Measurements from ENCODE around the gene EFNA2.

Gene EFNA2

DNA sequence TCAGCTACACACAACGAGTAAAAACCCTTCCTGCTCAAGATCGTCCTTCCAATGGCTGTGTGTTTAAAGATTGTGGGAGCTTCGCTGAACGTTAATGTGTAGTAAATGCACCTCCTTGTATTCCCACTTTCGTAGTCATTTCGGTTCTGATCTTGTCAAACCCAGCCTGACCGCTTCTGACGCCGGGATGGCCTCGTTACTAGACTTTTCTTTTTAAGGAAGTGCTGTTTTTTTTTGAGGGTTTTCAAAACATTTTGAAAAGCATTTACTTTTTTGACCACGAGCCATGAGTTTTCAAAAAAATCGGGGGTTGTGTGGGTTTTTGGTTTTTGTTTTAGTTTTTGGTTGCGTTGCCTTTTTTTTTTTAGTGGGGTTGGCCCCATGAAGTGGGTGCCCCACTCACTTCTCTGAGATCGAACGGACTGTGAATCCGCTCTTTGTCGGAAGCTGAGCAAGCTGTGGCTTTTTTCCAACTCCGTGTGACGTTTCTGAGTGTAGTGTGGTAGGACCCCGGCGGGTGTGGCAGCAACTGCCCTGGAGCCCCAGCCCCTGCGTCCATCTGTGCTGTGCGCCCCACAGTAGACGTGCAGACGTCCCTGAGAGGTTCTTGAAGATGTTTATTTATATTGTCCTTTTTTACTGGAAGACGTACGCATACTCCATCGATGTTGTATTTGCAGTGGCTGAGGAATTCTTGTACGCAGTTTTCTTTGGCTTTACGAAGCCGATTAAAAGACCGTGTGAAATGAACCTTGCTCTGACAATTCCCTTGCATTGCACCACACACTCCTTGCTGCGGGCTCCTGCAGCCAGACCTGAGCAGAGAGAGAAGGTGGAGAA lies 13.0 kb upstream of the EFNA2 start:
- no peak for DNase-seq

DNA sequence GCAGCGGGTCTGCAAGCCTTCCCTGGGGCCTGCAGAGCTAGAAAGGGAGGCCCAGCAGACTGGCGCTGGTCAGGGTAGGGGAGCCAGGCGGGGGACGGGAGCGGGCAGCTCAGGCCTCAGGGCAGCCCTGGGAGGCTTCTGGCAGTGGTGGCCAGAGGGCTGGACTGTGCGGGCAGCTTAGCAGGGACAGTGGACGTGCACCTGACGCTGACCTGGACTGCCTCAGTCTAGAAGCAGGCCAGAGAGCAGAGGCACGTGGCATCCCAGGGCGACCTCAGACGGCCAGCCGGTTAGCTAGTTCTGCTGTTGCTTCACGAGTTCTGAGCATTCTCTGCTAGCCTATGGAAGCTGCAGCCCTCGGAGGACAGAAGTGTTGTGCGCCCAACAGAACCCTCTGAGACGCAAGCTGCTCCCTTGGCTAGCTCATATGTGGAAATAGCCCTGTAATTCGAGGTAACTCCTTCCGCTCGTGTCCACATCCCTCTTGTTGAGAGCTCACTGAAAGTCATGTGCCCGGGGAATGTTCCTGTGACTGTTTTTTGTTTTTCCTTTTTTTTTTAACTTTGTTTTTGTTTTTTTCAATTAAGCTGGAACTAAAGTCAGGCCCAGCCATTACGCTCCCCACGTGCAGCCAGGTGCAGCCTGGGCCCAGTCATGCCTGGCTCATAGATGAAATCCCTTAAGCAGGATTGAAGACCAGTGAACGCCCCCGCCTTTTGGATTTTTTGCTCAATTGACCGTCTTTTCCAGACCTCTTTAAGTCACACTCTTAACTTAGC lies 12.2 kb upstream of the EFNA2 start:
- no peak for DNase-seq

DNA sequence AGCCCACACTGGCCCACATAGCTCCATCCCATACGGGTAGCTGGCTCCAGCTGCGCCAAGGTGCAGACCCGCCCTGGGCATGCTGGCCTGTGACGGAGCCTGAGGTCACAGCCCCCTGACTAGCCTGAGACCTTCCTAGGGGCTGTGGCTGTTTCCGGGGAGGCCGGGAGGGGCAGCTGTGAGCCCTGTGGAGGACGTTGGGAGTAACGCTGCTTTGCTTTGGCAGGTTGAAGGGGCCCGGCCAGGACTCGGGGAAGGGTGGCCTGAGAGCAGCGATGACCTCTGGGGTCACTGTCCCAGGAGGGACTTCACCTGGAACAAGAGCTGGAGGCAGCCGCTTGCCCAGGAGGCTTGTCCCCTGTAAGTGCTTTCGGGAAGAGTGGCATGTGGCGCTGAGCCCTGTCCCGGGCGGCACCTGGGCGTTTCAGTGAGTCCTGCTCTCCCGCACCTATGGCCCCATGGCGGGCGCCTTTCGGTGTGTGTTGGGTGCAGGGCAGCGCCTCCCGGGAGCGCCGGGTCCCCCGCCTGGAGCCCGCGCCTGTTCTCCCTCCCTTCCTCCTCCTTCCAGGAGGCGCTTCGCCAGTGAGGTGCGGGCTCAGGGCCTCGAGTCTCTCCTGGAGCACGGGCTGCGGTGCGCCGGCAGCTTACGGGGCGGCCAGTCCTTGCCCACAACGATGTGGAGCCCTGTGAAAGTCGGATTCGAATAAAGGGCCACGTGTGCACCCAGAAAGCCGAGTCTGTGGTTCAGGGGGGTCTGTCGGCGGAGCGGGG lies 11.4 kb upstream of the EFNA2 start:
- DNase-seq: no peak

DNA sequence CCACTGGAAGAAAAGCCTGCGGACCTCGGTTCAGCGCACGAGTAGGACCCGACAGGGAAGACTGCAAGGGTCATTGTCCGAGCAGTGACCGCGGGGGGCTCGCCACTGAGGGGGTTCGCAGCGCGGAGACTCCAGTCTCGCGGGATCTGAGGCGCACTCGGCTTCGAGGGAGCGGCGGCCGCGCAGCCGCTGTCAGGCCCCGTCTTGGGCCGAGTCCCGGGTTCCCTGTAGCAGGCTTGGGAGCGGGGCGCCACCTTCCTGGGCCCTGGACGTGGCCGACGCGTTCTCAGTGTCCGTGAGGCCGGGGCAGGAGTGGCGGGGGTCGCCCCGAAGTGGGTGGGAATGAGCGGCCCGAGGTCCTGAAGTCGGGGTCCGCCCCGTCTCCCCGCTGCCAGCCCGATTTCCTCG lies 10.8 kb upstream of the EFNA2 start:
- no peak for DNase-seq

DNA sequence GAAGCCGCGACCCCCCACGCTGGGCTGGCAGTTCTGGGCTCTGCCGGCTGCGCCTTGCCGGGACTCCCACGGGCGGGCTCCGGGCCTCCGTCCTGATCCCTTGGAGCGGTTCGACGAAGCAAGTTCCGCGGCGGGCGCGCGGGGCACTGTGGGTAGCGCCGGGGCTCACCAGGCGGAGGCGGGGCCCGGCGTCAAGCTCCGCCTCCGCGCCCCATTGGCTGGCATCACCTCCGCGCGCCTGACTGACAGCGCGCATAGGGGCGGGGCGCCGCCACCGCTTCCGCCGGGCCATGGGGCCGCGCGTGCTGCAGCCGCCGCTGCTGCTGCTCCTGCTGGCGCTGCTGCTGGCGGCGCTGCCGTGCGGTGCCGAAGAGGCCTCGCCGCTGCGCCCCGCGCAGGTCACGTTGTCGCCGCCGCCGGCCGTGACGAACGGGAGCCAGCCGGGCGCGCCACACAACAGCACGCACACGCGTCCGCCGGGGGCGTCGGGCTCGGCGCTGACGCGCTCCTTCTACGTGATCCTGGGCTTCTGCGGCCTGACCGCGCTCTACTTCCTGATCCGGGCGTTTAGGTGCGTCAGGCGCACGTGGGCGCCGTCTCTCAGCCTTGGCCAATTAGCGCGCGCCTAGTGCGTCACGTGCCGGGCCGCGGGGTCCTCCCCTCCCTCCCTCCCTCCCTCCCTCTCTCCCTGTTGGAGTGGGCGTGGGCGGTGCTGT lies 10.3 kb upstream of the EFNA2 start, which contains the start of gene FAM174C:
Gene FAM174C, plus strand, starts transcription at position 271 of the 716 bp plus-strand sequence. Its CDS starts 20 bp downstream, at position 291.
- peak; percentile 98 for DNase-seq

DNA sequence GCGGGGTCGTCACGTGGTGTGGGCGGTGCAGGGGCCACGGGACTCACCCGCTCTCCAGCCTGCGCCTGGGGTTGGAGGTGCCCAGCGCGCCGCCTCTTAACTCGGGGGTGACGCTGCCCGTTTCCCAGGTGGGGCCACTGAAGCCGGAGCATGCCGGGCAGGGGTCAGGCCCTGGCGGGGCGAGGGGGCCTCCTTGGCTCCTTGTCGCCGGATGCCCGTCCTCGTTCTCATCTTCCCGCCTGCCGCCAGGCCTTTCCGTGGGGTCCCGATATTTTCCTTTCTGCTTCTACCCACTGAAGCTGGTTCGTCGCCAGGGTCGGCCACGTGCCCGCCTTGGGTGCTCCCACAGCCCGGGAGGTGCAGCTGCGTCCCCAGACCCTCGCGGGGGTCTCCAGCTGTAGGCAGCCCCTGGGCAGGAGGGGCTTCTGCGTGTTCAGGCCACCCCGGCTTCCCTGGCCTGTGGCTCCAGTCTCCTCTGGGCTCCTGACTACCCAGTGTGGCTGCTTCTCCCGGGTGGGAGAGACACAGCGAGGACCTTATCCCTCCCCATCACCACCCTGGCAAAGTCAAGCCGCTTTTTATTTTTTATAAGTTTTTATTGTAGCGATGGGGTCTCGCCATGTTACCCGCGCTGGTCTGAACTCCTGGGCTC lies 9.6 kb upstream of the EFNA2 start:
- DNase-seq: no peak

DNA sequence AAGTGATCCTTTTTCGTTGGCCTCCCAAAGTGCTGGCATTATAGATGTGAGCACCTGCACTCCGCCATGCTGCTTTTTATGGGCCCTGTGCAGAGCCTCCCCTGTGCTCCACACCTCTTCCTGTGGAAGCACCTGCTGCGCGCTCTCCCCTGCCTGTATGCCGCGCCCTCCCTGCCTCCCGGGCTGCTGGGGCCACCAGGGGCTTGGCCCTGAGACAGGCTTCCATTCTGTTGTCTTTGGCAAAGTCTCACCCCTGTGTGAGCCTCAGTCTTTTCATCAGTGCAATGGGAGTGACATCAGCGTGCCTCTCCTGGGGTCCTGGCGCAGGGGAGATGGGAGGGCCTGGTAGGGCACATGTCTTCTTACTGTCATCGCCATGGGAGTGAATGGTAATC lies 9.0 kb upstream of the EFNA2 start:
- no peak for DNase-seq

DNA sequence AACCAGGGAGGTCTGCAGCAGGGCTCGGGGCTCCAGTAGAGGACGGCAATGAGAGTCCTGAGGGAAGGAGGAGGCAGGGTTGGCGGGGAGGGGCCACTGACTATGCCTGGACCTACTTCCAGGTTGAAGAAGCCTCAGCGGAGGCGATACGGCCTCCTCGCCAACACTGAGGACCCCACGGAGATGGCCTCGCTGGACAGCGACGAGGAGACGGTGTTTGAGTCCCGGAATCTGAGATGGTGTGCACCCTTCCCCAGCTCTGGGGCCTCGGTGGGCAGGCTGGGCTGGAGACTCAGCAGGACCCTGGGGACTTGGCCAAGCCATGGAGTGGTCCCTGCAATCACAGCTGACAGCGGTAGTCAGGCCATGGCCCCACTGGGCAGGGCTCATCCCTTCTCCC lies 8.6 kb upstream of the EFNA2 start:
- no peak for DNase-seq

DNA sequence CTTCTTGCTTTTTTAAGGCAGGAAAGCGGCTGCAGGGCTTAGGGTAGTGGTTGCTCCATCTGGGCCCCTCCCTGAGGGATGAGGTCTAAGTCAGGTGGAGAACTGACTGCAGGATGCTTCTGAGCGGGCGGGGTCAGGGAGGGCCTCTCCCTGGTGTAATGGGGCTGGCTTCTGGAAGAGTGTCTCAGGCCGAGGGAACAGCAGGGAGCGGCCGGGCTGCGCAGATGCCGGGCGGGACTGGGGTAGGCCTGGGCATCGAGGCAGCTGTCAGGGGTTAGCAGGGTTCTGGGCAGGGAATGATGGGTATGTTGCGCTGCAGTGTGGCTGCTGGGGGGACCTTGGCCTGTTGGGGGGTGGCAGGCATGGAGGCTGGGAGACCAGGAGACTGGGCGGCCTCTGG lies 7.6 kb upstream of the EFNA2 start:
- no peak for DNase-seq

DNA sequence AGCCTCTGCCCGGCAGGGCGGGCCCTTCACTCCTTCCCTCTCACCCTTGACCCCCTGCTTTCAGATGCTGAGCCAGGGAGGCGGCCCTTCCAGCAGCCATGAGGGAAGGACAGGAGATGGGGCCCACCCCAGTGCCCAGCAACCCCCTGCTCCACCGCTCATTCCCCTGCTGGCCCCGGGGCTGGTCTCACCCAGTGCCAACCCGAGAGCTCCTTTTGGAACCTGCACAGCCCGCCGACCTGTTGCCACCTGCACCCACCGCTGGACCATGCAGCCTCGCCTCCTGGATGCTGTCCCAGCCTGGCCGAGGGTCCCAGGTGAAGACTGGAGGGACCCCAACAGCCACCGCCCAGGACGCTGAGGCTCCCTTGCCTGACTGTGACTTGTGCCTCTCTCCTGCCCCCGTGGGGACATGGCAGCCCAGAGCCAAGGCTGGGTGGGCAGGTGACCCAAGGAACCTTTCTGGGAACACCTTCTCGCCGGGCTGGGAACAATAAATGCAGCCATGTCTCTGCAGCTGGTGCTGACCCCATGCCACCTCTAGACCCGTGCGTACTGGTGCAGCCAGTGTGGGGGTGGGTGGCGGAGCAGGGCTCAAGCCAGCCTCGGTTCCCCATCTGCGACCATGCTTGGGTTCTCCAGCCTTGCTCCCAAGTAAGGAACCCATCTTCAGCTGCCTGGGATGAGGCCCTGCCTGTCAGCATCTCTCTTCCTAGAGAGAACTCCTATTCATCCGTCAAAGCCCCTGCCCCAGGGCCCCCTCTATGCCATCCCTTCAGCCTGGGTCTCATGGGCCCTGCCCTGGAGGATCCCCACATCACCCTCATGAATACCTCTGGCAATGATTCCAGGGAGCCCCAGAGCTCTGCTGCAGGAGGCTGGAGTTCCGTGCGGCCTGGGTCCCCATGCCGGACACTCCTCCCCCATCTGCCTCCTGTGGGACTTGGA lies 6.7 kb upstream of the EFNA2 start:
- DNase-seq: no peak

DNA sequence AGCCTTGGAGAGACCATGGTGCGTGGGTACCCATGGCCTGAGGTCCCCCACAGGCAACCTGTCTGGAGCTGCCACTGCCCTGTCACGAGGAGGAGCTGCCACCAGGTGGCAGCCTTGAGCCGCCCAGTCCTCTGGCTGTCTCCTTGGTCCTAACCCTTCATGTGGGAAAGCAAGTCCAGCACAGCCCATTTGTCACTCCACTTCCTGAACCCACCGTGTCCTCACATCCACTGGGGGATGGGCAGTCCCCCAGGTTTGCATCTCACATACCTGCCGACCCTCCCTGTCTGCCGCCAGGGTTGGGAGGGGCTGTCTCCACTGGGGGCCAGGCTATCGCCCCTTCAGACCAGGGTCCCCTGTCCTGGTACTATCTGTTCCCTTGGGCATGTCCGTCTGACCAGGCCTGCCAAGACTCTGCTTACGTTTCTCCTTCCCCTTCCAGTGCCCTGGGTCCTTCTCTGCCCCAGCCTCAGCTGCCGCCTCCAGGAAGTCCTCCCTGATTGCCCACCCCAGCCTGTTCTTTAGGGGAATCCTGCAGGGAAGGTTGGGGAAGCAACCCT lies 5.8 kb upstream of the EFNA2 start:
- DNase-seq: peak; percentile 43

DNA sequence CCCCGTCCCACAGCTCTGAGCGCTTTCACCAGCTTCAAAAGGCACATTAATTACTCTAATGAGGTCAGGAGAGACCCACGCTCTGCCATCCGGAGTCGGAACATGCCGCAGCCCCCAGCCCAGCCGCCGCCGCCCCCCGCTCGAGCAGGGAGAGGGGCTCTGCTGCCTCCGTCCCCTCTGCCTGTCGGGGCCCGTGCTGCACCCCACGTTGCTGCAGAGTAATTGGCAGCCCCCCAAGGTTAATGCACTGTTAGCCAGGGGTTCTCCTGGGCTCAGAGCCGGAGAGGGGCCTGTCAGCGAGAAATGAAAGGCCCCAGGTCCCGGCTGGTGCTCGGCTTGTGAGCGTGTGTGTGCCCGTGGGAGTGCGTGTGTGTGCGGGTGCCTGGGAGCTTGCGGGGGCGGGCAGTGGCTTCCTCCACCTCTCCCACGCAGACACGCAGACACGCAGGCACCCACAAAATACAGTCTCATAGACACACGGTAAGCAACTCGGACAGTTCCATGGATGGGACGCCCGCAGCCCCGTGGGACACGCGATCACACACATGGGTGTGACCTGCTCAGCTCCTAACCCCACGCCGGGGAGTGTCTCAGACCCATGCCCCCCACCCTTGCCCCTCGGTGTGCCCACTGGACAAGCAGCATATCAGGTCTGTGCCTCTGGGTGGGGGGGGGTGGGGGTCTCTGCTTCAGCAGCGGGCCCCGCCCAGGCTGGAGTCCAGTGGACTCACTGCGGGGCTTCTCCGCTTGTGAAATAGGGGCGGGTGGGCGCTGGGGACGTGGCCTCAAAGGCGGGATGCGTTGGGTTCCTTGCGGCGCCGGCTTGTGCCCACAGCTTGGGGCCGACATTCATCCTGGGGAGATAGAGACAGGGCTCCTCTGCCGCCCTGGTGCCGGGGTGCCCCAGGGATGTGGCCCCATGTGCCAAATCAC lies 4.8 kb upstream of the EFNA2 start:
- DNase-seq: no peak

DNA sequence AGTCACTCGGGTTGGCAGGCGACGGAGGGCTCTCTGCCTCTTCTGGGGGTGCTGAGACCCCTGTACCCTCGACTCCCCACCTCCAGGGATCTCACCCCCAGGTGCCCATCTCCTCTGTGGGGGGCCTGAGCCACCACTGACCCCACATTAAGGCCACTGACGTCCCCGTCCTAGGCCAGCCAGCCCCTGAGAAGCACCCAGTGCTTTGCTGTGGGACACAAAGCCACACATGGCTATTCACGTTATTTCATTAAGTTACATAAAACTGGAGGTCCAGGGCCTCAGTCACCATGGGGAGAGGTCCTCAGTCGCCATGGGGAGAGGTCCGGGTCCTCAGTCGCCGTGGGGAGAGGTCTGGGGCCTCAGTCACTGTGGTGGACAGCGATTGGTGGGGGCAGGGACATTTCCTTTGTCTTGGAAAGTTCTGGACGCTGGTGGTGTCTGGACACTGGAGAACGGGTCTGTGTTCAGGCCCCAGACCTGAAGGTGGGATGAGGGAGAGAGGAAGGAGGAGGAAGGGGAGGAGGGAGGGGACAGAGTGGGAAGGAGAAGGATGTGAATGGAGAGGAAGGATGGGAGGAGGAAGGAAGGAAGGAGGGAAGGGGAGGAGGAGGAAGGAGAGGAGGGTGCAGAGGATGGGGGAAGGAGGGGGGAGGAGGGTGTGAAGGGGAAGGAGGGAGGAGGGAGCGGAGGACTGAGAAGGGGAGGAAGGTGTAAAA lies 3.9 kb upstream of the EFNA2 start:
- no peak for DNase-seq

DNA sequence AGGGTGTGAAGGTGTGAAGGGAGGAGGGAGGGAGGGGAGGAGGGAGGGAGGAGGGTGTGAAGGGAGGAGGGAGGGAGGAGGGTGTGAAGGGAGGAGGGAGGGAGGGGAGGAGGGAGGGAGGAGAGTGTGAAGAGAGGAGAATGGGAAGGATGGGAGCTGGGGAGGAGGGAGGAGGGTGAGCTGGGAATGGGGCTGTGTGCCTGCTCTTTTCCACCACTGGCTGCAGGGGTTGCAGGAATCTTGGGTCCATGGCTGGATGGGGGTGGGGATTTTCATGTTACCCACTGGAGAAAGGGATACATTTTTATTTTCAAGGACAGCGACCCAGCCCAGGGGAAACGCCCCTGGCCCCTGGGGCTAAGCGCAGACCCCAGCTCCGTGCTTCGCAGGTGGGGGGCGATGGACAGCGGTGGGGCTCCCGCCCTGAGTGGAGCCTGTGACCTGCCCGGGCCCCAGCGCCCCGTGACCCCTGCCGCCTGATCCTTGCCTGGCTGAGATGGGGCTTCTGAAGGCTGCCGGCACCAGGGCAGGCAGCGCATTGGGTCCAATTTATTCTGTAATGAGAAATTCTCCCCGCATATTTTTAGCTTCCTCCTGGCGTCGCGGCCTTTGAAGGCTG lies 3.0 kb upstream of the EFNA2 start:
- DNase-seq: no peak

DNA sequence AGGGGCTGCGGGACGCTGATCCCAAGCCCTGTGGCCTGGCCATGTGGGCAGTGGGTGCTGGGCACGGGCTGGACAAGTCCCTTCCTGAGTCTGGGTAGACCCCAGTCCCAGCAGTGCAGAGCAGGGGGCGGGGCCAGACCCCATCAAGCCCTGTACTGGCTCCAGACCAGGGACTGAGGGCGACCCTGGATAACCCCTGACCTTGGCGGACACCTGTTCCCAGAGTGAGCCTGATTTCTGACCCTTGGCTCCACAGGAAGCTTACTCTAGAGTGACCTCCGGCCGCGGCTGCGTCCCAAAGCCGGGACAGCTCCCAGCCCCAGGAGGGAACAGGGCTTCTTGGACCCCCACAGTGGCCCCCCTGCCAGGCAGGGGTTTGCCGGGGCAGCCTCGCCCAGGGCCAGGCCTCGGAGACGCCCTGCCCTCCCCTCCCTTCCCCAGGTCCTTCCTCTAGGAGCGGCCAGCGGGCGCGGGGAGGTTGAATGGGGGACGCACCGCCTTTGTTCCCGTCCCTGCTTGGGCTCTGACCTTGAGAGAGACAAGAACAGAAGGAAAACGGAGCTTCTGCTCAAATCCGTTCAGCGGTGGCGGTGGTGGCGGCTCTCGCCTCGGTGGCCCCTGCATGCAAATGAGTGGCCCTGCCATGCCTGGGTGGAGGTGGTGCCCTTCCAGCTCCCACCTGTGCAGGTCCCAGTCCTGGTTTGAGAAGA lies 2.3 kb upstream of the EFNA2 start:
- no peak for DNase-seq

DNA sequence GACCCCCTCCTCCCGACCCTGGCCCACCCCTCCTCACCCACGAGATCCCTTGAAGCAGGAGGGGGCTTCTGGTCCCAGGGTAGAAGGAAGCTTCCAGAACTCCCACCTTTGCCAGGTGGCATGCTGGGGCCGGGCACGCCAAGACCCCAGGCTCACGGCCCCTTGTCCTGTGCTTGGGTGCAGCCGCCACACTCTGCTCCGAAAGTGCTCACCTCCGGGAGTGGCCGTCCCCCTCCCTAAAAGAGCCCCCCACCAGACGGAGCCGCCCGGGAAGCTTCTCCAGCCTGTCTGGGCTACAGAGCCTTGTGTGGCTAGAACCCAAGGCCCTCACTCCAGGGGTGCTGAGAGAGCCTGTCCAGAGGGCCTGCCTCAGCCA lies 1.8 kb upstream of the EFNA2 start:
- no peak for DNase-seq

DNA sequence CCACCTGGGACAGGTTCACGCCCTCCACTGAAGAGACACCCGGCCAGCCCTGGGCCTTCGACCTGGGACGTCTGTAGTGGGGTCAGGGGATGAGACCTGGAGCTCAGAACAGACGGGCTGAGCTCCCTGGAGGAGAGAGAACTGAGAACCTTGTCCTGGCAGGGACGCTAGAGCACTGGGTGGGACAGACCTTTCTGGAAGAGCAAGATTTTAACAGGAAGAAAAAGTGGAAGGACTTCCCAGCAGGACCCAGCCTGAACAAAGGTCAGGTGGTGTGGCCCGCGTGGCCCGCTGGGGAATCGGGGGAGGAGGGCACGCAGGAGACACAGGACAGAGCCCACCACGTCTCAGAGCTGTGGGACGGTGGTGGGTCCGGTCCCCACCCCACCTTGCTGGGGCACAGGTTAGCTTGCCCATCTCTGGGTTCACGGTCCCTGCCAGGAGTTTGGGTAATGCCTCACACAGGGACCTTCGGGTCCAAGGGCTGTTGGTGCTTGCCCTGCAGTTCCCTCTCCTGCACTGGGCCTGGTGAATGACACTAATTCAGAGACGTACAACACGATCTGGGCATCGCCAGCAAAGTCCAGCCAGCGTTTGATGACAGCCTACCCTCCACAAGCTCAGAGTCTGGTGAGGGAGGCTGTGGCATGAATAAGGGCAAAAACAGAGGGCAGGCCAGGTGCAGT lies 1.2 kb upstream of the EFNA2 start:
- no peak for DNase-seq

Data from NCI-H2171 (cell line).